Measurements from ENCODE around the gene ANKRD12.
"Not testable (repeated sequence)": the region's sequence is repeated elsewhere in the genome, so short reads cannot be mapped to it uniquely, and the experiment has no call there.

The ANKRD12 gene

GRCh38 chr18:9140984-9141383 is 4.4 kb downstream of the ANKRD12 start:
- no peak for DNase-seq (ENCODE audit: low read depth in 2 of 2)

- no peak for DNase-seq (ENCODE audit: low read depth in 2 of 2)
Measured at GRCh38 chr18:9146224-9146623, 9.6 kb downstream of the ANKRD12 start.

GRCh38 chr18:9147440-9148202 is 11.0 kb downstream of the ANKRD12 start:
- no peak for DNase-seq (ENCODE audit: low read depth in 2 of 2)

- no peak for DNase-seq (ENCODE audit: low read depth in 2 of 2)
Measured at GRCh38 chr18:9148203-9148552, 11.6 kb downstream of the ANKRD12 start.

GRCh38 chr18:9150121-9150520 is 13.5 kb downstream of the ANKRD12 start:
- DNase-seq (ENCODE audit: low read depth in 2 of 2): no peak

GRCh38 chr18:9153256-9153655 is 16.7 kb downstream of the ANKRD12 start:
- DNase-seq (ENCODE audit: low read depth in 2 of 2): no peak

- no peak for DNase-seq (ENCODE audit: low read depth in 2 of 2)
Measured at GRCh38 chr18:9156604-9157249, 20.1 kb downstream of the ANKRD12 start.

- no peak for DNase-seq (ENCODE audit: low read depth in 2 of 2)
Measured at GRCh38 chr18:9157806-9158205, 21.2 kb downstream of the ANKRD12 start.

GRCh38 chr18:9160014-9160413 is 23.4 kb downstream of the ANKRD12 start:
- no peak for DNase-seq (ENCODE audit: low read depth in 2 of 2)

- not testable (repeated sequence) for DNase-seq (ENCODE audit: low read depth in 2 of 2)
Measured at GRCh38 chr18:9162663-9163062, 26.1 kb downstream of the ANKRD12 start.

GRCh38 chr18:9164149-9164548 is 27.6 kb downstream of the ANKRD12 start:
- not testable (repeated sequence) for DNase-seq (ENCODE audit: low read depth in 2 of 2)

- not testable (repeated sequence) for DNase-seq (ENCODE audit: low read depth in 2 of 2)
Measured at GRCh38 chr18:9165883-9166282, 29.3 kb downstream of the ANKRD12 start.

- DNase-seq (ENCODE audit: low read depth in 2 of 2): not testable (repeated sequence)
Measured at GRCh38 chr18:9169515-9169914, 32.9 kb downstream of the ANKRD12 start.

GRCh38 chr18:9171919-9172318 is 35.3 kb downstream of the ANKRD12 start:
- not testable (repeated sequence) for DNase-seq (ENCODE audit: low read depth in 2 of 2)

GRCh38 chr18:9172506-9173127 is 36.0 kb downstream of the ANKRD12 start:
- DNase-seq (ENCODE audit: low read depth in 2 of 2): no peak

- no peak for DNase-seq (ENCODE audit: low read depth in 2 of 2)
Measured at GRCh38 chr18:9173770-9174233, 37.2 kb downstream of the ANKRD12 start.

- no peak for DNase-seq (ENCODE audit: low read depth in 2 of 2)
Measured at GRCh38 chr18:9174302-9174701, 37.7 kb downstream of the ANKRD12 start.

- no peak for DNase-seq (ENCODE audit: low read depth in 2 of 2)
Measured at GRCh38 chr18:9175115-9175514, 38.5 kb downstream of the ANKRD12 start.

- DNase-seq (ENCODE audit: low read depth in 2 of 2): no peak
Measured at GRCh38 chr18:9177031-9177430, 40.5 kb downstream of the ANKRD12 start.

- no peak for DNase-seq (ENCODE audit: low read depth in 2 of 2)
Measured at GRCh38 chr18:9177466-9177865, 40.9 kb downstream of the ANKRD12 start.

GRCh38 chr18:9178557-9178956 is 42.0 kb downstream of the ANKRD12 start:
- no peak for DNase-seq (ENCODE audit: low read depth in 2 of 2)

- DNase-seq (ENCODE audit: low read depth in 2 of 2): no peak
Measured at GRCh38 chr18:9181275-9181674, 44.7 kb downstream of the ANKRD12 start.

GRCh38 chr18:9182852-9183399 is 46.3 kb downstream of the ANKRD12 start:
- no peak for DNase-seq (ENCODE audit: low read depth in 2 of 2)
